HS-27A (cell line): ENCODE data around the gene TAS2R1.
"Not testable (repeated sequence)": the region's sequence is repeated elsewhere in the genome, so short reads cannot be mapped to it uniquely, and the experiment has no call there.

Experiments
- DNase-seq: peaks from one replicate; pipeline ENCODE4 v3.0.0-alpha.2; 2012; ENCODE audit warnings: low read depth, missing footprints

The TAS2R1 gene

GRCh38 chr5:9622971-9623421 is 7.2 kb downstream of the TAS2R1 start:
- DNase-seq, result peak; percentile 90

- peak; percentile 93 for DNase-seq
Measured at GRCh38 chr5:9621379-9621903, 8.7 kb downstream of the TAS2R1 start.

GRCh38 chr5:9619331-9620092 is 10.6 kb downstream of the TAS2R1 start:
- DNase-seq, result no peak

GRCh38 chr5:9617739-9618504 is 12.2 kb downstream of the TAS2R1 start:
- no peak for DNase-seq

- DNase-seq, result no peak
Measured at GRCh38 chr5:9617221-9617620, 12.9 kb downstream of the TAS2R1 start.

- no peak for DNase-seq
Measured at GRCh38 chr5:9615331-9615730, 14.8 kb downstream of the TAS2R1 start.

GRCh38 chr5:9613360-9613759 is 16.8 kb downstream of the TAS2R1 start:
- no peak for DNase-seq

- DNase-seq, result no peak
Measured at GRCh38 chr5:9610969-9611368, 19.2 kb downstream of the TAS2R1 start.

- DNase-seq, result no peak
Measured at GRCh38 chr5:9610364-9610763, 19.8 kb downstream of the TAS2R1 start.

- no peak for DNase-seq
Measured at GRCh38 chr5:9608093-9608492, 22.1 kb downstream of the TAS2R1 start.

- DNase-seq, result no peak
Measured at GRCh38 chr5:9605041-9605838, 24.9 kb downstream of the TAS2R1 start.

GRCh38 chr5:9604416-9604815 is 25.7 kb downstream of the TAS2R1 start:
- no peak for DNase-seq

- DNase-seq, result no peak
Measured at GRCh38 chr5:9601055-9601739, 29.0 kb downstream of the TAS2R1 start.

- DNase-seq, result no peak
Measured at GRCh38 chr5:9599391-9599790, 30.8 kb downstream of the TAS2R1 start.

GRCh38 chr5:9598329-9598728 is 31.8 kb downstream of the TAS2R1 start:
- DNase-seq, result not testable (repeated sequence)

- not testable (repeated sequence) for DNase-seq
Measured at GRCh38 chr5:9597322-9597721, 32.8 kb downstream of the TAS2R1 start.

GRCh38 chr5:9596824-9597223 is 33.3 kb downstream of the TAS2R1 start:
- DNase-seq, result no peak

- no peak for DNase-seq
Measured at GRCh38 chr5:9596171-9596780, 33.9 kb downstream of the TAS2R1 start.

GRCh38 chr5:9594913-9595312 is 35.2 kb downstream of the TAS2R1 start:
- no peak for DNase-seq

- DNase-seq, result no peak
Measured at GRCh38 chr5:9589049-9589835, 40.9 kb downstream of the TAS2R1 start.
